Measurements from ENCODE around the gene RFX7. TPM values are rescaled to one million over a fixed set of nuclear protein-coding genes. Genes with fewer than 3 reads are reported as not detected.

The RFX7 gene
- total RNA-seq, 2 experiments from 2014 or later, result 22.5 to 23.6 TPM

DNA sequence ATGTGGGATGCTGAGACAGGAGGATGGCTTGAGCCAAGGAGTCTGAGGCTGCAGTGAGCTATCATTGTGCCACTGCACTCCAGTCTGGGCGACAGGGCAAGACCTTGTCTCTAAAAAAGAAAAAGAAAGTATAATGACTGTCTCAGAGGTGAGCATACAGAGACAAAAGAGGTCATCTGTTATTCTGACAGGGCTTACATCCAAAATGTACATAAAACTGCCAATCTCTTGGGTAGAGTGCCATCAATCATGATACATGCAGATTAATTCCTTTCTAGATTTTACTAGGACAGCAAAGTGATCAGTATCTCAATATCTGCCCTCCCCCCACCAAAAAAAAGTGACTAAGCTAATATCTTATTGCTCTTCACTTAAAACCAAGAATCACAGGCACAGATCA is 41.0 kb downstream of the RFX7 start:
- peaks cover 88% of the 10 kb centered on the region for H3K4me1 Mint-ChIP-seq (ENCODE audit: low read depth)
- no peak overlapping the region for H3K27ac Mint-ChIP-seq
- no peak overlapping the region for H3K4me3 Mint-ChIP-seq
- peaks cover 5% of the 10 kb centered on the region for H3K36me3 ChIP-seq (ENCODE audit: insufficient read depth, low read length)
- no peaks in the 10 kb centered on the region for H3K27me3 ChIP-seq (ENCODE audit: control insufficient read depth in 1 of 2, insufficient read depth in 2 of 2, low read length in 2 of 2)
- H3K9me3 ChIP-seq (ENCODE audit: control insufficient read depth in 1 of 2, insufficient read depth in 1 of 2, low read length in 2 of 2), result no peaks in the 10 kb centered on the region
- ATAC-seq (ENCODE audit: poor library complexity) (no peak), DNase-seq (no peak)
- peaks cover 1% of the 10 kb centered on the region for H3K4me1 ChIP-seq (ENCODE audit: insufficient read depth, low read length)
- no peaks in the 10 kb centered on the region for H3K9me3 Mint-ChIP-seq
- peaks cover 17% of the 10 kb centered on the region for H3K36me3 Mint-ChIP-seq (ENCODE audit: low read depth)
- intact Hi-C loops (cut with DNase I, micrococcal nuclease), result no loop called here
- ChIA-PET POLR2A (no interaction called here), CTCF (no interaction called here)
- no peaks in the 10 kb centered on the region for H3K27me3 Mint-ChIP-seq
- TF ChIP-seq CTCF (IDR thresholded peaks at IDR 0.05), result no peak
- H3K4me3 ChIP-seq (ENCODE audit: low read length), result no peak overlapping the region
- no peak overlapping the region for H3K27ac ChIP-seq (ENCODE audit: low read depth in 1 of 2, low read length in 2 of 2)

DNA sequence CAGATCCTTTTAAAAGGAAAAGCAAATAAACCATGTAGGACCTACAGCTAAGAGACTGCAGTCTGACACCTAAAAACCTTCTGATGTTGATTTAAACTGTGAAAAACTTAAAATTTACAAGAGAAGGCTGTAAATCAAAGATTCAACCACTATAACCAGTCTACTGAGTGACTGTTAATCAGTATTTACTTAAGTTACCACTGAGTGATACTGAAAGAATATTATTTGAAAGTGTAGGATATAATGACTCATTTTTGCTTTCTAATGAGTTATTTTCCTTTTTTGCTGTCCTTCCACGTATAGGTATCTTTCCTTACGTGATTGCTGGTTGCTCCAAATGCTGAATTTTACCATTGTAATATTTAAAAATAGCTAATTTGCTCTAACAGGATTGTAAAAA is 44.6 kb downstream of the RFX7 start:
- ATAC-seq (ENCODE audit: poor library complexity) (no peak), DNase-seq (no peak)
- Histone ChIP-seq H3K9me3 (ENCODE audit: control insufficient read depth in 1 of 2, insufficient read depth in 1 of 2, low read length in 2 of 2) (no peaks in the 10 kb centered on the region), H3K36me3 (ENCODE audit: insufficient read depth, low read length) (peaks cover 5% of the 10 kb centered on the region), H3K27me3 (ENCODE audit: control insufficient read depth in 1 of 2, insufficient read depth in 2 of 2, low read length in 2 of 2) (no peaks in the 10 kb centered on the region), H3K4me3 (ENCODE audit: low read length) (no peak overlapping the region), H3K27ac (ENCODE audit: low read depth in 1 of 2, low read length in 2 of 2) (no peak overlapping the region), H3K4me1 (ENCODE audit: insufficient read depth, low read length) (no peaks in the 10 kb centered on the region)
- intact Hi-C loops (cut with DNase I, micrococcal nuclease), result no loop called here
- Mint-ChIP-seq H3K9me3 (no peaks in the 10 kb centered on the region), H3K36me3 (ENCODE audit: low read depth) (peaks cover 34% of the 10 kb centered on the region), H3K27me3 (no peaks in the 10 kb centered on the region), H3K27ac (no peak overlapping the region), H3K4me1 (ENCODE audit: low read depth) (peaks cover 74% of the 10 kb centered on the region), H3K4me3 (no peak overlapping the region)
- ChIA-PET POLR2A (no interaction called here), CTCF (no interaction called here)
- TF ChIP-seq CTCF (IDR thresholded peaks at IDR 0.05), result no peak

DNA sequence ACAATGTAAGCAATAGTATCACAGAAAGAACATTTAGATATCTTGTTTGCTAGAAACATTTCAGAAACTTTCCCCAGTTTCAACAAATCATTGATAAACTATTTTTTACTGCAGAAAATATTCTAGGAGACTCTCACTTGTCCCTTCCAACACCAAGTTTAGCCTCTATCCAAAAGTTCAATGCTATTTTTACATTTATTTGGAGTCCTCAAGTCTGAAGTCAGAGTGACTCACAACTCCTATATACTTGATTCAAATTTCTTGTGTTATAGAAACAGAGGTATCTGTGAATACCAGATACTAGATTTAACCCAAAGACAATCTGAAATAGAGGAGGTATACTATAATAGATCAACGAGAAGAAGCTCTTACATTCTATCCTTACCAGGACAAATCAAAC is 49.6 kb downstream of the RFX7 start:
- H3K9me3 Mint-ChIP-seq, result no peaks in the 10 kb centered on the region
- no peaks in the 10 kb centered on the region for H3K9me3 ChIP-seq (ENCODE audit: control insufficient read depth in 1 of 2, insufficient read depth in 1 of 2, low read length in 2 of 2)
- peaks cover 2% of the 10 kb centered on the region for H3K4me1 ChIP-seq (ENCODE audit: insufficient read depth, low read length)
- peaks cover 38% of the 10 kb centered on the region for H3K36me3 Mint-ChIP-seq (ENCODE audit: low read depth)
- no peak for DNase-seq
- H3K27me3 ChIP-seq (ENCODE audit: control insufficient read depth in 1 of 2, insufficient read depth in 2 of 2, low read length in 2 of 2), result no peaks in the 10 kb centered on the region
- no peak for TF ChIP-seq CTCF (IDR thresholded peaks at IDR 0.05)
- ChIA-PET POLR2A (no interaction called here), CTCF (no interaction called here)
- ATAC-seq (ENCODE audit: poor library complexity), result no peak
- H3K27me3 Mint-ChIP-seq, result no peaks in the 10 kb centered on the region
- H3K4me3 ChIP-seq (ENCODE audit: low read length), result no peak overlapping the region
- H3K4me3 Mint-ChIP-seq, result no peak overlapping the region
- peaks cover 69% of the 10 kb centered on the region for H3K4me1 Mint-ChIP-seq (ENCODE audit: low read depth)
- intact Hi-C loops (cut with DNase I, micrococcal nuclease), result no loop called here
- H3K27ac ChIP-seq (ENCODE audit: low read depth in 1 of 2, low read length in 2 of 2), result no peak overlapping the region
- no peaks in the 10 kb centered on the region for H3K36me3 ChIP-seq (ENCODE audit: insufficient read depth, low read length)
- H3K27ac Mint-ChIP-seq, result no peak overlapping the region
